HTERT RPE-1 (cell line): ENCODE results near the gene ASPG.

ENCODE experiments used
- in situ Hi-C: fragments of 300-500 bp; cut with MboI; formaldehyde crosslinking; loops from 4 replicates; pipeline ENCODE4 v1.14.3; 2020; ENCODE audit warnings: low sequenced_read_pairs

ASPG gene

GRCh38 chr14:104134061-104134965 is 48.8 kb downstream of the ASPG start:
- in situ Hi-C loops = no loop called here

- in situ Hi-C loops = no loop called here
Observed at GRCh38 chr14:104135121-104135903, 49.8 kb downstream of the ASPG start.

- in situ Hi-C loops = no loop called here
Observed at GRCh38 chr14:104135904-104136471, 50.5 kb downstream of the ASPG start.

GRCh38 chr14:104136472-104137296 is 51.2 kb downstream of the ASPG start:
- in situ Hi-C loops = no loop called here

GRCh38 chr14:104137297-104138097 is 52.0 kb downstream of the ASPG start:
- in situ Hi-C loops = no loop called here

GRCh38 chr14:104138098-104138717 is 52.7 kb downstream of the ASPG start, which contains the start of gene KIF26A:
Gene KIF26A (plus strand): TSS chr14:104138587. CDS start chr14:104138723, 136 bp downstream.
- in situ Hi-C loops = no loop called here

- in situ Hi-C loops = no loop called here
Observed at GRCh38 chr14:104138718-104139459, 53.4 kb downstream of the ASPG start.

GRCh38 chr14:104139460-104140212 is 54.1 kb downstream of the ASPG start:
- in situ Hi-C loops = no loop called here

GRCh38 chr14:104140213-104140462 is 54.6 kb downstream of the ASPG start:
- in situ Hi-C loops = no loop called here

GRCh38 chr14:104140463-104141331 is 55.2 kb downstream of the ASPG start:
- in situ Hi-C loops = no loop called here

GRCh38 chr14:104141621-104142091 is 56.2 kb downstream of the ASPG start:
- in situ Hi-C loops = no loop called here

- in situ Hi-C loops = no loop called here
Observed at GRCh38 chr14:104142136-104142945, 56.8 kb downstream of the ASPG start.

GRCh38 chr14:104142946-104143470 is 57.5 kb downstream of the ASPG start:
- in situ Hi-C loops = no loop called here

GRCh38 chr14:104143521-104144452 is 58.3 kb downstream of the ASPG start:
- in situ Hi-C loops = no loop called here

GRCh38 chr14:104144453-104144790 is 58.9 kb downstream of the ASPG start:
- in situ Hi-C loops = no loop called here
